Activated T-helper 9 cell treated with anti-CD3 and anti-CD28 coated beads, Interleukin-2, amount 50 U/mL, for 16 hours (primary cell): ENCODE measurements around the gene MAN1C1.

Experiments
- DNase-seq: peaks from one replicate; pipeline ENCODE4 v3.0.0-alpha.2; 2020; ENCODE audit warnings: low read depth

MAN1C1 gene

DNA sequence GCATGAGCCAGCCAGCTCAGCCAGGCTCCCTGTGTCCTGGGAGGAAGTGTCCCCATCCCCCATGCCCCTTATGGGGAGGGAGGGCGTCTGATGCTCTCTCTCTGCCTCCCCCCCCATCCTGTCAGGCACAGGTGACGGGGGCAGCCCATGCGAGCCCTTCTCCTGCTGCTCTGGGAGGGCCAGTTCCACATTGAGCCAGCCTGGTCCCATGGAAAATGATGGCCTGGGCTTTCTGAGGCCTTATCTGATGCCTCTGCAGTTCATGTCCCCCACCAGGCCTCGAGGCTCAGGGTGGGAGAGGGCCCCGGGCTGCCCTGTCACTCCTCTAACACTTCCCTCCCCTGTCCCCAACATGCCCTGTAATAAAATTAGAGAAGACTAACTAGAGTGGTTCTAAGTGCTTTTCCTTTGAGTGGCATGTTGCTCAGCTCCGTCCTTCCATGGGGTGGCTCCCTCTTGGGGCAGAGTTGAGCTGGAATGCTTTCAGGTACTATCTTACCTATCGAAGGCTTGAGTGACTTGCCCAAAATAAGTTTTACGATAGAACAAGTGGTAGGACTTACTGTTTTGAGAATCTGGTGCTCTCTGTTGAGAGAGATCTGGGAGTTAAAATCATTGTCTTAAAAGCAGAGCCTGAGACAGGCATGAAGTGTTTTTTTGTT, 201.4 kb downstream of the MAN1C1 start:
- DNase-seq: no peak

DNA sequence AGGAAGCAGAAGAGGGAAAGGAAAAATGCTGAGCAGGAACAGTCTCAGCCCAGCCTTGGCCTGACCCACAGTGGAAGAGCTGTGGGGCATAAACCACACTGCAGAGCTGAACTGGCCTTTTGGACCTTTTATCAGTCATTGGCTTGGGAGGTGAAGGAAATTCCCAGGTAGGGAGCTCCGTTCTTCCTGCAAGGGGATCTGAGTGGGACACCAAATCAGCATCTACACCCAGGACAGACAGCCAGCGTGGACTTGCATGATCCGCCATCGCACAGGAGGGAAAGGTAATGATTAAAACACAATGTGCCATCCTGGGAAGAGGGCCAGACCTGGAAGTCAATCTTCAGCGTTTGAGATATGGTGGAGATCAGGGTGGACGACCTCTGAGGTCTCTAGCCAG, 202.0 kb downstream of the MAN1C1 start:
- DNase-seq: no peak

DNA sequence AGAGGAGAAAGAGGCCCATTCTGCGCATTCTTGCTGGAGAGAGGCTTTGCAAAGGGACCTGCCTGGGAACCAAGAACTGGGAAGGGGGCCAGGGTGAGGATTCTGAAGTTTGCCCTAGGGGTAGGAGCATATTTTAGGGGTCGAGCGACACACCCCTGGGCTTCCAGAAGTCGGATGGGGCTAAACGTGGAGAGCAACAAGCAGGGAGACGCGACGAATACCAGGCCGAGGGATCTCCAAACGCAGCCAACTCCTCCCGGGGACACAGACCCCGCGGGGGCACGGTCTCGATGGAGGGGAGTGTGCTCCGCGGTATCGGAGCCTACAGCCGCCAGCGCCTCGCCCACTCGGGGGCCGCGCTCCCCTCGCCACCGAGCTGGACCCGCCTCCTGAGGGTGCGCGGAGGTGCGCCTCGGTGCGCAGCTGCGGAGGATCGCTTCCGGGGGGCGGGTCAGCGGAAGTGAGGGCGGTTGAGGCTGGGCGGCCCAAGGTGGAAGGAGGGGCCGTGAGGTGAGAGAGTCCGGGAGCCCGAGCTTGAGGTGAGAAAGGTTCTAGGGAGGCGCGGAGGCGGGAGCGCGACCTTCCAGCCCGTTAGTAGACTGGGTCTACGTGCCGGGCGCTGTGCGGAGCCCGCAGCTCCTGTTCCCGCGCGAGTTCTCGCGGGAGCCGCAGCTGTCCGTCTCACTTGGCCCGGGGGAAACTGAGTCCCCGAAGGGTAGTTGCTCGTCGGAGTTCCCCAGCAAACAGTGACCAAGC, 203.1 kb downstream of the MAN1C1 start, which contains the start of gene MTFR1L:
Gene MTFR1L (plus strand): TSS at position 464 of the 756 bp plus-strand sequence. CDS start 3,151 bp downstream, outside the sequence.
- DNase-seq: peak; percentile 90

DNA sequence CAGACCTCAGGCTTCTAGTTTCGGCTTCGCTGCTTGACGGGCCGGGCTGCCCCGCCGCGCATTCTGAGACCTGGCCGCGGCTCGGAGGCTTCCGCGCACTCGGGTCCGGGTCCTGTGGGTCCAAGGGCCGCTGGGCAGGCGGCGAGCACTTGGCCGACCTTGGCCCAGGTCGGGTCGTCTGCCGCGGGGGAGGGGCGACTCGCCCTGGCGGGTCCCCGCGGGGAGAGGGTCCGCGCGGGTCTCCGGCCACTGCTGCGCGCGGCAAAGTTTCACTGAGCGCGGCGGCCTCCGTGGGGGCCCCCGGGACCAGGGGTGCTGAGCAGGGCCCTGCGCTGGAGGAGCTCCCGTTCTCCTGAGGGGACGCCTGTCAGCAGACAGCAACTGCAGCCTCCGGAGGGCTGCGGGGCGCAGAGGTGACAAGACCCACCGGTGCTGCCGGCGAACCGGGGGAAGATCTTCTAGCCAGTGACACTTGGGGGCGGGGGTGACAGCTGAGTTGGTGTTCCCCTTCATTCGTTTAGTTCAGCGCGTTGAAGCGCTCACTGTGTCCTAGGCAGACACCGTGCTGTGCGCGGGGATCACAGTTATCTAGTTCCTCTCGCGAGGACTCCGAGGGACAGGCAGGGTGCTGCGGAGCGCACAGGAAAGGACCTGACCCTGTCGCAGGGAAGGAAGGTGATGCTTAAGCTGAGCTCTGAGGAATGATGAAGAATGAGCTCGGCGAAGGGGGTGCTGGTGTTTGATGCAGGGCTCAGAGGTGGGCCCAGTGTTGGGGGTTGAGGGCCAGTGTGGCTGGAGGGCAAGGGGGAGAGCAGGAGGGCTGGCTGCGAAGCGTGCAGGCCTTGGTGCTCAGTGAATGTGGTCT, 203.9 kb downstream of the MAN1C1 start:
- peak; percentile 46 for DNase-seq

DNA sequence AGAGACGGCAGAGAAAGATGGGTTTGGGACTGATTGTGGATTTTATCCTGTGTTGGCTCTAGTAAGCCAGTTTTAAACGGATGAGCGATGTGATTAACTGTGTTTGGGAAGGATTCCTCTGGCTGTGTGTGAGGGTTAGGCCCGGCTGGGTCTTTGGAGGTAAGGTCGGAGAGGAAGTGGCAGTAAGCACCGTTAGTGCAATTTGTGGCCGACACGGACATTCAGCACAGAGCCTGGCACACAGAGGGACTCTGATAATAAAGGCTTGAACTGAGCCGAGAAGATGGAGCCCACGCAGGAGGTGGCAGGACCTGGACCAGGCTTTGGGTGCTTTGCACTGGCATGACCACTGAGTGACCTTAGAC, 204.5 kb downstream of the MAN1C1 start:
- DNase-seq: no peak

DNA sequence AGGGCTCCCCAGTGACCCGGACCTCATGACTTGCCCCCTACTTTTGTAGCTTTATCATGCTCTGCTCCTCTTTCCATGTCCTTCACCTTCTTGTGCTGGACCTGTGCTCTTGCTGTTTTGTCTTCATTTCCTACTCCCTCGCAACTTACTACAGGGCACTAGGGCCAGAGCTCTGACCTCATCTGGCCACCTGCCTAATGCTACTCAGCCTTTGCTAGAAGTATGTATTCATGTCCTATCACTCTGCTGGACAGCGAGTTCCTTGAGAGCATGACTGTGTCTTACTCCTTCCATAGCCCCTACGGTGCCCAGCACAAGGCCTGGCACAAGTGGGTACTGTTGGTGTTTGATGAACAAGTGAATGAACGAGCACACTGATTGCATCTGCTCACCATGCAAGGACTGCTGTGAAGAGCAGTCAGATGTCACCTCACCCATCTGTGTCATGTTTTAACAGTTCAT, 205.1 kb downstream of the MAN1C1 start:
- no peak for DNase-seq

DNA sequence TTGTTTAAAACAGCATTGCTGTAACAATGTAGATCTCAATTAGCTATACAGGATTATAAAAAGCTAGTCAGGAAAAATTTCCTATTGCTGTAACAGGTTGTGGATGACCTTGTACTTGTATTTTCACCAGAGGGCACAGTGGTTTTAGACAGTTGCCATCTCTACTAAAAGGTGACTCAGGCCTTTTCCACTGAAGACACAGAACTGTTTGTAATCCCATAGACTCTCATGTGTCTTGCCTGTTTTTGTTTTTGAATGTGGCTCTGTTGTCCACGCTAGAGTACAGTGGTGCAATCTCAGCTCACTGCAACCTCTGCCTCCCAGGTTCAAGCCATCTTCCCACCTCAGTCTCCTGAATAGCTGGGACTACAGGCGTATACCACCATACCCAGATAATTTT, 209.0 kb downstream of the MAN1C1 start:
- no peak for DNase-seq

DNA sequence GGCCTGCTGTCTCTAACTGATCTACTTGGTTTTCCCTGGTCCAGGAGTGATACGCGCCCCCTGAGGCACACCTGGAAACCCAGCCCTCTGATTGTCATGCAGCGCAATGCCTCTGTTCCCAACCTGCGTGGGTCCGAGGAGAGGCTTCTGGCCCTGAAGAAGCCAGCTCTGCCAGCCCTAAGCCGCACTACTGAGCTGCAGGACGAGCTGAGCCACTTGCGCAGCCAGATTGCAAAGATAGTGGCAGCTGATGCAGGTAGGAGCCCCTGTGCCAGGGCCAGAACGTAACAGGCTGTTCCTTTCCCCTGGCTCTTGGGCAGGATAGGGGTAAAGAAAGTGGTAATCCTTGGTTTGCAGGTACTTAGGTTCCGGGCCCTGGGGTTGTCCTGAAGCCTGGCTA, 210.0 kb downstream of the MAN1C1 start:
- no peak for DNase-seq

DNA sequence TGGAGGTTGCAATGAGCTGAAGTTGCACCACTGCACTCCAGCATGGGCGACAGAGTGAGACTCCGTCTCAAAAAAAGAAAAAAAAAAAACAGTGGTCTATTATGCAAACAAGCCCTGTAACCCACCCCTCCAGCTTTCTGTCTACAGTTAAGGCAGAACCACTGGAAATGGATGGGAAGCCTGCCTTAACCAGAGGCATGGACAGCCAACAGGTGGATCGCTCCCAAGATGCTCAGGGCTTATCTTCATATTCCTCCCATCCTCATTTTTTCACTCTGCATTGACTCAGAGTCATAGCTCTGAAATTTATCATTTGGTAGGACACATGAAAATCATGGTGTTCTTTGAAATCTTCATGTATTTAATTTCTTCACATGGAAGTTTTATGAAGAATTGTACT, 211.9 kb downstream of the MAN1C1 start:
- no peak for DNase-seq

DNA sequence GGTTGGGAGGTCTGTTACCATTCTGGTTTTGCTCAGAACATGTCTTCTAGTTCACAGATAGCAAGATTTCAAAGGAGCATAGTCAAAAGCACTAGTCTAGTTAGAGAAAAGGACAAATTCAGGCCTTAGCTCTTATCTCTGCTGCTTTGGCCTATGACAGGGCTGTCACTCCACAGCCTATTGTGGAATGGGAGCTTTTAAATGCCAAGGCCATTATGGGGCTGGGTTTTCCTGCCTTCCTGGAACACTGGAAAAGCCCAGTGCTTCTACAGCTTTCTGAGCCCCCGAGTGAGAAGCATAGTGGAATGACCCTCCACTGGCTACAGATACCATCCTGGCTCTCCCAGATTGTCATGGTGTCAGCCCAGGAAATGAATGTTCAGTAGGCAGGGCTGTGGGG, 212.5 kb downstream of the MAN1C1 start:
- DNase-seq: no peak

DNA sequence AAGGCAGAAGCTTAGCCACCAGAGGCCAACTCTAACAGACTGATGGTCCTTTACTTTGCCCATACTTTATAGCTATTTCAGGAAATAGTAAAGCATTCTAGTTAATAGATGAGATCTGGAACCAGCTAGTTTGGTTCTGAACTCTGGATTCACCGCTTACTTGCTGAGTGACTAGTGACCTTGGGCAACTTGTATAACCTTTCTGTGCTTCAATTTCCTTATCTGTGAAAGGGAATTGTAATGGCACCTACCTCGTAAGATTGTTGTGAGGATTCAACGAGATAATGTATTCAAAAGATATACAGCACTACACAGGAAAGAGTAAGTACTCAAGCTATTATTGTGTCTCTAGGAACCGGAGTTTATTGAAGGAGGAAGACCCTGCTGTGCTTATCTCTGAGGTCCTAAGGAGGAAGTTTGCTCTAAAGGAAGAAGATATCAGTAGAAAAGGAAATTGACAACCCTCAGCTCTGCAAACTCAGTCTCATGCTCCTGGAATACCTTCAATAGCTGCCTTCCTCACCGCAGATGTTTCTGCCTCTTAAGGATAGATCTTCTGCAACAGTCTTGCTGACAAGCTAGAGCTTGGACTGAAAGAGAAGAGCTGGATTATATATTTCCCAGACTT, 215.1 kb downstream of the MAN1C1 start:
- DNase-seq: no peak

DNA sequence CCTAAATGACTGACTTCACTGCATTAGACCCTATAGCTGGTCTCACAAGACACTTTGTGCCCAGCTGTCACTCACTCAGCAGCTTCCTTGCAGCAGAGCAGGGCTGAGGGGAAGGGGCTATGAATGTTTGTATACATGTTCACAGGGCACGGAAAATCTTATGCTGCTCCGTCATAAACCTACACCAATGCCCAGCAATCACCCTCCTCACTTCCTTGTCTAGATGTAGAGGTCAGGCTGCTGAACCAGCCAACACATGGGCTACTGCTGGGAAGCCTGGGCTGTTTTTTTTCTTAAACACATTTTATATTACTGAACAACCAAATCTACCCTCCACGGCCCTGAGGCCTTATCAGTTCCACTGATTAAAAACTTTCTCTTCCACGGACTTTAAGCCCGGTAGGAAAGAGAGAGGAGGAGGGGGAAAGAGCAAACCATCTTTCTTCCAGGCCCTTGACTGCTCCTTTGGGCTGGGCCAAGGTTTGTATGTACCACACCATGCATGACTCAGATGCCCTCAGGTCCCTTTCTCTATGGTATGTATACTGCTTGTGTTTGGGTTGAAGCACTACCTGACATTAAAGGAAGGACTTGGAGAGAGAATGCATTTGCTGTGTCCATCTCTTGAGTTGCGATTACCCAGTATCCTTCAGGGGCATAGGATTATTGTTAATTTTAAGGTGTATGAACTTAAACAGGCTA, 215.9 kb downstream of the MAN1C1 start:
- no peak for DNase-seq

DNA sequence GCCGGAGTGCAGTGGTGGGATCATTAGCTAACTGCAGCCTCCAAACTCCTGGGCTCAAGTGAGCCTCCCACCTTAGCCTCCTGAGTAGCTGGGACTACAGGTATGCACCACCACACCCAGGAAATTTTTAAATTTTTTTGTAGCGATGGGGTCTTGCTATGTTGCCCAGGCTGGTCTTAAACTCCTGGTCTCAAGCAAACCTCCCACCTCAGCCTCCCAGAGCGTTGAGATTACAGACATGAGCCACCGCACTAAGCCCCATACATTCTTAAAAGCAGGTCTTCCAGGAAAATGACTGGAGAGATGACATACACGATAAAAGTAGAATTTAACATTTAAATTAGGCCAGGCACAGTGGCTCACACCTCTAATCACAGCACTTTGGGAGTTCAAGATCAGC, 216.6 kb downstream of the MAN1C1 start:
- DNase-seq: no peak
